ENCODE results near the gene DNAAF9. TPM values are rescaled to one million over a fixed set of nuclear protein-coding genes. Genes with fewer than 3 reads are reported as not detected.
A peak's percentile ranks its signal among the peaks of the same experiment; 100 is the strongest.
"Not testable (repeated sequence)": the region's sequence is repeated elsewhere in the genome, so short reads cannot be mapped to it uniquely, and the experiment has no call there.

Gene DNAAF9
- total and polyA plus RNA-seq, 2 donors (not counting 1 experiment from before 2014, with no cell fraction given), result 11.7 to 19.2 TPM

DNA sequence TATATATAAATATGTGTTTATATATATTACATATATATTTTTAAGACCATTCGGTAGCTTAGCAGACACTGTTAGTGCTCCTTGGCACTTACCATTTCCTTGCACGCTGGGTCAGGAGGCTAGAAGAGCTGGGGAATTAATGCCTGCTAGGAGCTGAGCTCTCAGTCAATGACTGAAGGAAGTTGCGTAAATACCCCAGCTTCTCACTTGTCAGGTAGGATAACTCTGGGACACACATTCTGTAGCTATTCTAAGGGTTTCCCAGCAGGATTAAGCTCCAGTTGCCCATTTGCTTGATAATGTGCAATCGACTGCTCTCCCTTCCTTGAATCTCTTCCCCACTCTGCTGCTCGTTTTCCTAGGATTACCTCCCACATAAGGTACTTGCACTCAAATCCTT is 15.7 kb upstream of the DNAAF9 start:
- Histone ChIP-seq H3K9me3 (ENCODE audit: control insufficient read depth, insufficient read depth, low read depth, low read length) (no peaks in the 10 kb centered on the region), H4K20me1 (ENCODE audit: control insufficient read depth, extremely low read depth, insufficient read depth, low read length) (no peaks in the 10 kb centered on the region), H3K36me3 (ENCODE audit: control insufficient read depth, insufficient read depth, low read length) (no peaks in the 10 kb centered on the region), H3K4me3 (replicated peaks in 1 of 4; ENCODE audit: control extremely low read depth in 1 of 4, insufficient read depth in 1 of 4, low read depth in 3 of 4, low read length in 4 of 4) (no peak overlapping the region), H3K9ac (ENCODE audit: insufficient read depth, low read length) (no peak overlapping the region), H3K27me3 (ENCODE audit: control insufficient read depth, insufficient read depth, low read length) (no peaks in the 10 kb centered on the region), H3K79me2 (ENCODE audit: control insufficient read depth, insufficient read depth, low read length) (no peaks in the 10 kb centered on the region), H3K4me2 (ENCODE audit: extremely low read depth, insufficient read depth, low read length) (no peak overlapping the region), H2AFZ (ENCODE audit: low read length) (no peak overlapping the region), H3K27ac (ENCODE audit: insufficient read depth, low read length) (no peak overlapping the region), H3K4me1 (ENCODE audit: control insufficient read depth, extremely low read depth, insufficient read depth, low read length) (no peaks in the 10 kb centered on the region)
- DNase-seq (ENCODE audit: low read depth in 2 of 2), result no peak
- TF ChIP-seq EZH2 (IDR thresholded peaks at IDR 0.05; ENCODE audit: low read length, missing control alignments), result no peak
- TF ChIP-seq, protein P1, sequence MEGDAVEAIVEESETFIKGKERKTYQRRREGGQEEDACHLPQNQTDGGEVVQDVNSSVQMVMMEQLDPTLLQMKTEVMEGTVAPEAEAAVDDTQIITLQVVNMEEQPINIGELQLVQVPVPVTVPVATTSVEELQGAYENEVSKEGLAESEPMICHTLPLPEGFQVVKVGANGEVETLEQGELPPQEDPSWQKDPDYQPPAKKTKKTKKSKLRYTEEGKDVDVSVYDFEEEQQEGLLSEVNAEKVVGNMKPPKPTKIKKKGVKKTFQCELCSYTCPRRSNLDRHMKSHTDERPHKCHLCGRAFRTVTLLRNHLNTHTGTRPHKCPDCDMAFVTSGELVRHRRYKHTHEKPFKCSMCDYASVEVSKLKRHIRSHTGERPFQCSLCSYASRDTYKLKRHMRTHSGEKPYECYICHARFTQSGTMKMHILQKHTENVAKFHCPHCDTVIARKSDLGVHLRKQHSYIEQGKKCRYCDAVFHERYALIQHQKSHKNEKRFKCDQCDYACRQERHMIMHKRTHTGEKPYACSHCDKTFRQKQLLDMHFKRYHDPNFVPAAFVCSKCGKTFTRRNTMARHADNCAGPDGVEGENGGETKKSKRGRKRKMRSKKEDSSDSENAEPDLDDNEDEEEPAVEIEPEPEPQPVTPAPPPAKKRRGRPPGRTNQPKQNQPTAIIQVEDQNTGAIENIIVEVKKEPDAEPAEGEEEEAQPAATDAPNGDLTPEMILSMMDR (conservative IDR thresholded peaks at IDR 0.05 in 1 of 2, IDR thresholded peaks at IDR 0.05 in 1 of 2; ENCODE audit: low read depth in 1 of 2, low read length in 2 of 2), result no peak

DNA sequence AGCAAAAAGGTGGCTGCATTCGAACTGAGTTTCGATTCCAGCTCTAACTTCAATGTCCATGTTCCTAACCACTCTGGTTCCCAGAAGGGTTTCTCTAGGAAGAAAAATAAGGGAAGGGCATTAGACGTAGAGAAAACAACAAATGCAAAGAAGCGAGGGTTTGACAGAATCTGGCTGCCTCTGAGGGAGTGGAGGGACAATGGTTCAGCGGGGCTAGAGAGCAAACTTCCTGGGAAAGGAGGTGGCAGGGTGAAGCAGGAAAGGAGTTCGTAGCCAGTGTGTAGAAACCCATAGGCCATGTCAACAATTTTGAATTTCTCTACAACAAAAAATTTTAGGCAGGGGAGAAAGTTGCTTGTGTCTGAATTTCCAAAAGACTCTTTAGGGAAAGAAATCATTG is 14.5 kb upstream of the DNAAF9 start:
- TF ChIP-seq, protein P1 (conservative IDR thresholded peaks at IDR 0.05 in 1 of 2, IDR thresholded peaks at IDR 0.05 in 1 of 2; ENCODE audit: low read depth in 1 of 2, low read length in 2 of 2), result no peak
- TF ChIP-seq EZH2 (IDR thresholded peaks at IDR 0.05; ENCODE audit: low read length, missing control alignments), result no peak

DNA sequence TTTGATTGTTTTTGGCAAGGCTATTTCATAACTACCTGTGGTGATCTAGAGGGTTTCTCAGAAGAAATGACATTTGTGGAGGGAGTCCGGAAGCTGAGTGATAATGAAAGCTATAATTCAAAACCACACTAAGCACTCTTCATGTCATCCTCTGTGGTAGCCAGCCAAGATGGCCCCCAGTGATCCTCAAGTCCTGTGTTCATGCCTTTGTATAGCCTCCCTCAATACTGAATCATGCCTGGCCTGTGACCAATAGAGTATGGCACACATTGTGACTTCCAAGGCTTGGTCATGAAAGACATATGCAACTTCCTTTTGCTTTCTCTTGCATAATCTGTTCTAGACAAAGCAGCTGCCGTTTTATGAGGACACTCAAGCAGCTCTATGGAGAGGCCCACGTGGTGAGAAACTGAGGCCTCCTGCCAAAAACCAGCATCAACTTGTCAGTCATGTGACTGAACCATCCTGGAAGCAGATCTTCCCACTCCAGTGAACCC is 12.8 kb upstream of the DNAAF9 start:
- Histone ChIP-seq H3K4me1 (ENCODE audit: control insufficient read depth, extremely low read depth, insufficient read depth, low read length) (no peaks in the 10 kb centered on the region), H3K4me2 (ENCODE audit: extremely low read depth, insufficient read depth, low read length) (no peak overlapping the region), H3K9ac (ENCODE audit: insufficient read depth, low read length) (no peak overlapping the region), H3K9me3 (ENCODE audit: control insufficient read depth, insufficient read depth, low read depth, low read length) (no peaks in the 10 kb centered on the region), H2AFZ (ENCODE audit: low read length) (peak overlapping the region; percentile 38), H3K79me2 (ENCODE audit: control insufficient read depth, insufficient read depth, low read length) (no peaks in the 10 kb centered on the region), H3K27ac (ENCODE audit: insufficient read depth, low read length) (no peak overlapping the region), H3K27me3 (ENCODE audit: control insufficient read depth, insufficient read depth, low read length) (no peaks in the 10 kb centered on the region), H3K36me3 (ENCODE audit: control insufficient read depth, insufficient read depth, low read length) (no peaks in the 10 kb centered on the region), H4K20me1 (ENCODE audit: control insufficient read depth, extremely low read depth, insufficient read depth, low read length) (no peaks in the 10 kb centered on the region), H3K4me3 (replicated peaks in 1 of 4; ENCODE audit: control extremely low read depth in 1 of 4, insufficient read depth in 1 of 4, low read depth in 3 of 4, low read length in 4 of 4) (no peak overlapping the region)
- no peak for TF ChIP-seq EZH2 (IDR thresholded peaks at IDR 0.05; ENCODE audit: low read length, missing control alignments)
- TF ChIP-seq, protein P1 (conservative IDR thresholded peaks at IDR 0.05 in 1 of 2, IDR thresholded peaks at IDR 0.05 in 1 of 2; ENCODE audit: low read depth in 1 of 2, low read length in 2 of 2), result no peak
- peak; percentile 42 to 78 for DNase-seq (ENCODE audit: low read depth in 2 of 2)

More for the DNA sequence above, 14.5 kb upstream of the DNAAF9 start:
- no peaks in the 10 kb centered on the region for H3K79me2 ChIP-seq (ENCODE audit: control insufficient read depth, insufficient read depth, low read length)
- no peak overlapping the region for H3K27ac ChIP-seq (ENCODE audit: insufficient read depth, low read length)
- no peak overlapping the region for H3K9ac ChIP-seq (ENCODE audit: insufficient read depth, low read length)
- H3K4me2 ChIP-seq (ENCODE audit: extremely low read depth, insufficient read depth, low read length), result no peak overlapping the region
- no peaks in the 10 kb centered on the region for H3K27me3 ChIP-seq (ENCODE audit: control insufficient read depth, insufficient read depth, low read length)
- H4K20me1 ChIP-seq (ENCODE audit: control insufficient read depth, extremely low read depth, insufficient read depth, low read length), result no peaks in the 10 kb centered on the region
- no peak overlapping the region for H3K4me3 ChIP-seq (replicated peaks in 1 of 4; ENCODE audit: control extremely low read depth in 1 of 4, insufficient read depth in 1 of 4, low read depth in 3 of 4, low read length in 4 of 4)
- no peak overlapping the region for H2AFZ ChIP-seq (ENCODE audit: low read length)
- no peaks in the 10 kb centered on the region for H3K36me3 ChIP-seq (ENCODE audit: control insufficient read depth, insufficient read depth, low read length)
- no peaks in the 10 kb centered on the region for H3K4me1 ChIP-seq (ENCODE audit: control insufficient read depth, extremely low read depth, insufficient read depth, low read length)
- H3K9me3 ChIP-seq (ENCODE audit: control insufficient read depth, insufficient read depth, low read depth, low read length), result no peaks in the 10 kb centered on the region
- DNase-seq (ENCODE audit: low read depth in 2 of 2), result no peak

DNA sequence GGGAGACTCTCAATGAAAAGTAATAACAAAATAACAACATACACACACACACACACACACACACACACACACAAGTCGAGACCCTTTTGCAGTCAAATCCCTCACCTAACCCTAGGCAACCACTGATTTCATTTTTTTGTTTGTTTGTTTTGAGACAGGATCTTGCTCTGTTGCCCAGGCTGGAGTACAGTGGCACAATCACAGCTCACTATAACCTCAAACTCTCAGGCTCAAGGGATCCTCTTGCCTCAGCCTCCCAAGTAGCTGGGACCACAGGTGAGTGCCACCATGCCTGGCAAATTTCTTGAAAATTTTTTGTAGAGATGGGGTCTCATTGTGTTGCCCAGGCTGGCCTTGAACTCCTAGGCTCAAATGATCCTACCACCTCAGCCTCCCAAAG is 10.7 kb upstream of the DNAAF9 start:
- H4K20me1 ChIP-seq (ENCODE audit: control insufficient read depth, extremely low read depth, insufficient read depth, low read length); H3K4me1 ChIP-seq (ENCODE audit: control insufficient read depth, extremely low read depth, insufficient read depth, low read length); H3K9me3 ChIP-seq (ENCODE audit: control insufficient read depth, insufficient read depth, low read depth, low read length); H3K4me2 ChIP-seq (ENCODE audit: extremely low read depth, insufficient read depth, low read length); H3K27ac ChIP-seq (ENCODE audit: insufficient read depth, low read length); DNase-seq (ENCODE audit: low read depth in 2 of 2); H2AFZ ChIP-seq (ENCODE audit: low read length); H3K79me2 ChIP-seq (ENCODE audit: control insufficient read depth, insufficient read depth, low read length); H3K27me3 ChIP-seq (ENCODE audit: control insufficient read depth, insufficient read depth, low read length); H3K36me3 ChIP-seq (ENCODE audit: control insufficient read depth, insufficient read depth, low read length); H3K4me3 ChIP-seq (replicated peaks in 1 of 4; ENCODE audit: control extremely low read depth in 1 of 4, insufficient read depth in 1 of 4, low read depth in 3 of 4, low read length in 4 of 4); H3K9ac ChIP-seq (ENCODE audit: insufficient read depth, low read length): not testable (repeated sequence)
